Measurements from ENCODE around the gene CEP135. TPM values are rescaled to one million over a fixed set of nuclear protein-coding genes. Genes with fewer than 3 reads are reported as not detected.

Gene CEP135
- total RNA-seq, 3 donors from 2014 or later, result 4.8 to 12.1 (median 8.5) TPM

- Histone ChIP-seq H3K9me3 (no peaks in the 10 kb centered on the region), H3K27me3 (no peaks in the 10 kb centered on the region), H3K4me3 (no peak overlapping the region), H3K36me3 (no peaks in the 10 kb centered on the region), H3K27ac (no peak overlapping the region), H3K4me1 (no peaks in the 10 kb centered on the region)
- intact Hi-C loops (cut with DNase I; ENCODE audit: low total_unique reads), result no loop called here
- no peak for DNase-seq (ENCODE audit: low spot score in 2 of 2)
- TF ChIP-seq POLR2AphosphoS5 (IDR thresholded peaks at IDR 0.05) (no peak), POLR2A (IDR thresholded peaks at IDR 0.05) (no peak), CTCF (IDR thresholded peaks at IDR 0.05) (no peak)
Observed at GRCh38 chr4:55967376-55967775, 18.6 kb downstream of the CEP135 start.

DNA sequence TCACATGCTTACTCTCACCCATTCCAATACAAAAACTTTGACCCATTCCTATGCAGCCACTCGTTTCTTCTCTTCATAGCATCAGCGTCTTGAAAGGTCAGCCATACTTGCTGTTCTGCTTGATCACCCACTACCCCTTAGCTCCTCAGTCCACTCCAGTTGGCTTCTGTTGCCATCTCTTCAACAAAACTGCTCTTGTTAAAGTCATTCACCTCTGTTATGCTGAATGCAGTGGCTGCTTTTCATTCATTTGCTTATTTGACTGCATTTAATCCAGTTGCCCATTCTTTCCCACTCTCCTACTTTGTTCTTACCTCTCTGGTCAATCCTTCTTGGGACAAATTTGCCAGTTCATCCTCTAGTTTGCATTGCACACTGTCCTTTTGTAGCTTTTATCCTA, 24.9 kb downstream of the CEP135 start:
- no peak for DNase-seq (ENCODE audit: low spot score in 2 of 2)
- Histone ChIP-seq H3K27ac (no peak overlapping the region), H3K27me3 (no peaks in the 10 kb centered on the region), H3K4me3 (no peak overlapping the region), H3K9me3 (no peaks in the 10 kb centered on the region), H3K36me3 (peaks cover 5% of the 10 kb centered on the region), H3K4me1 (no peaks in the 10 kb centered on the region)
- intact Hi-C loops (cut with DNase I; ENCODE audit: low total_unique reads), result no loop called here
- TF ChIP-seq CTCF (IDR thresholded peaks at IDR 0.05) (no peak), POLR2A (IDR thresholded peaks at IDR 0.05) (no peak), POLR2AphosphoS5 (IDR thresholded peaks at IDR 0.05) (no peak)

- intact Hi-C loops (cut with DNase I; ENCODE audit: low total_unique reads), result no loop called here
- no peak for TF ChIP-seq CTCF (IDR thresholded peaks at IDR 0.05)
- no peak for TF ChIP-seq POLR2AphosphoS5 (IDR thresholded peaks at IDR 0.05)
- TF ChIP-seq POLR2A (IDR thresholded peaks at IDR 0.05), result no peak
Observed at GRCh38 chr4:55977811-55978210, 29.1 kb downstream of the CEP135 start.

DNA sequence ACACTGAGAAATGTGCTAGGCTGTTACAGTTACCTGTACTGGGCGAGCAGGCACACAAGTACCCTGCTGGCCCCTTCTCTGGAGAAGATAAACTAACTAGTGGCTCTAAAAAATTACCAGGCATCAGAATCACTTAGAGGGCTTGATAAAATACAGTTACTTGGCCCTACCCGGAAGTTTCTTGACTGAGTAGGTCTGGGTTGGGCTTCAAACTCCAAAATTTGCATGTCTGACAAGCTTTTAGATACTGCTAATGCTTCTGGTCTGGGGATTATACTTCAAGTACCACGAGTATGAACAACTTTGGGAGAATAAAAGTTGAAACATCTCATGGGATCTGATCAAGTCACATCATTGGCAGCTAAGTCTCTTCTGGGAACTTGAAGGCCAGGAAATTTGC, 30.8 kb downstream of the CEP135 start:
- TF ChIP-seq CTCF (IDR thresholded peaks at IDR 0.05) (no peak), POLR2AphosphoS5 (IDR thresholded peaks at IDR 0.05) (no peak), POLR2A (IDR thresholded peaks at IDR 0.05) (no peak)

More at GRCh38 chr4:55977811-55978210, 29.1 kb downstream of the CEP135 start:
- Histone ChIP-seq H3K4me3 (no peak overlapping the region), H3K27ac (no peak overlapping the region), H3K27me3 (no peaks in the 10 kb centered on the region), H3K36me3 (peaks cover 5% of the 10 kb centered on the region), H3K4me1 (no peaks in the 10 kb centered on the region), H3K9me3 (no peaks in the 10 kb centered on the region)
- DNase-seq (ENCODE audit: low spot score in 2 of 2), result no peak

DNA sequence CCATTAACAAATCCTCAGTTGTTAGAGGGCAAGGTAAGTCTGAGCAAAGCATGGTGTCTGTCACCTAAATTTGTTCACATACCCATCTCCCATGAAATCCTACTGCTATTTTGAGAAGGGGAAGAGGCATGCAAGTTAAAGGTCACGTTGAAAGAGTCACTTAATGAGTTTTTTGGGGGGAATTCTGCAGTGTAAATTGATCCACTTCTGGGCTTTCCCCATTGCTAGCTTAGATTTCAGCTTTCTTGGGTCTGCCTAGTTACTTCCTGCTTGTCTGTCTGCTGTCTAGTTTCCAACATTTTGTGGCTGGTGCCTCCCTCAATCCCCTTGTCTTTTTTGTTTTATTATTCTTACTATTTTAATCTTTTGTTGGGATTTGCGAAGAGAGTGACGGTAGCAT, 32.0 kb downstream of the CEP135 start:
- TF ChIP-seq CTCF (IDR thresholded peaks at IDR 0.05), result no peak
- no peak for TF ChIP-seq POLR2A (IDR thresholded peaks at IDR 0.05)
- no peak for TF ChIP-seq POLR2AphosphoS5 (IDR thresholded peaks at IDR 0.05)
- no peak overlapping the region for H3K27ac ChIP-seq
- no peaks in the 10 kb centered on the region for H3K27me3 ChIP-seq
- H3K4me3 ChIP-seq, result no peak overlapping the region
- no peak for DNase-seq (ENCODE audit: low spot score in 2 of 2)
- no peaks in the 10 kb centered on the region for H3K4me1 ChIP-seq
- H3K36me3 ChIP-seq, result no peaks in the 10 kb centered on the region
- intact Hi-C loops (cut with DNase I; ENCODE audit: low total_unique reads), result no loop called here
- H3K9me3 ChIP-seq, result no peaks in the 10 kb centered on the region

More for the DNA sequence above, 30.8 kb downstream of the CEP135 start:
- intact Hi-C loops (cut with DNase I; ENCODE audit: low total_unique reads), result no loop called here
- no peaks in the 10 kb centered on the region for H3K4me1 ChIP-seq
- peaks cover 5% of the 10 kb centered on the region for H3K36me3 ChIP-seq
- no peak overlapping the region for H3K27ac ChIP-seq
- H3K27me3 ChIP-seq, result no peaks in the 10 kb centered on the region
- H3K9me3 ChIP-seq, result no peaks in the 10 kb centered on the region
- DNase-seq (ENCODE audit: low spot score in 2 of 2), result no peak
- no peak overlapping the region for H3K4me3 ChIP-seq

Measured in breast epithelium (tissue), 4 donors.